Endothelial cell of umbilical vein (primary cell): Measurements from ENCODE around the gene FSD1. TPM values are rescaled to one million over a fixed set of nuclear protein-coding genes. Genes with fewer than 3 reads are reported as not detected.

Experiments used
- BruUV-seq: library from RNA; stranded (reverse); fragments of 400-500 nt; replicated peaks from 2 replicates; lab custom pipeline; 2021; lab: Mats Ljungman, UMichigan
- CTCF ChIA-PET: fragments of 300-600, 350-600 bp; sonication (Branson Sonifier 250); formaldehyde crosslinking; loops from one replicate; lab custom pipeline; 2021; ENCODE audit warnings: antibody characterized with exemption, inconsistent platforms; lab: Charles Lee
- POLR2A ChIA-PET: fragments of 300-600, 350-600 bp; sonication (Branson Sonifier 250); formaldehyde crosslinking; loops from one replicate; lab custom pipeline; 2021; ENCODE audit warnings: antibody characterized with exemption, inconsistent platforms; lab: Charles Lee
- DNase-seq: peaks from one replicate; pipeline ENCODE4 v3.0.0-alpha.2; 2011; ENCODE audit warnings: low read depth, low spot score
- FAIRE-seq: peaks from 2 replicates; lab custom pipeline; 2011; peaks lifted over from hg19 to GRCh38; lab: Jason Lieb, UNC
- H2AFZ ChIP-seq: 2 replicates; pipeline ENCODE4 v1.6.0; 2012; ENCODE audit warnings: low read depth, low read length, control low read depth, inconsistent platforms
- H3K27ac ChIP-seq: 2 replicates; pipeline ENCODE4 v1.5.1; 2011; ENCODE audit warnings: low read depth, mild to moderate bottlenecking, control low read depth, low read length, moderate library complexity; ENCODE audit not compliant: insufficient read depth
- H3K27me3 ChIP-seq, 2 experiments: 2 replicates each; pipeline versions ENCODE4 v1.6.0 to v1.6.1; 2011; ENCODE audit warnings: low read length in 2 of 2, mixed read lengths in 1 of 2; ENCODE audit not compliant: control insufficient read depth in 2 of 2, insufficient read depth in 2 of 2
- H3K36me3 ChIP-seq, 2 experiments: 2 replicates in 1 of 2; 3 replicates in 1 of 2; pipeline ENCODE4 v1.5.1; 2011; ENCODE audit warnings: low read length in 2 of 2, mild to moderate bottlenecking in 1 of 2, moderate library complexity in 1 of 2; ENCODE audit not compliant: control insufficient read depth in 2 of 2, insufficient read depth in 2 of 2; ENCODE audit errors: extremely low read depth in 1 of 2
- H3K4me1 ChIP-seq: 3 replicates; pipeline ENCODE4 v1.5.1; 2011; ENCODE audit warnings: mild to moderate bottlenecking, low read length; ENCODE audit not compliant: control insufficient read depth, insufficient read depth; ENCODE audit errors: extremely low read depth
- H3K4me2 ChIP-seq: 2 replicates; pipeline ENCODE4 v1.6.1; 2011; ENCODE audit warnings: low read length, control low read depth, mixed read lengths; ENCODE audit not compliant: insufficient read depth
- H3K4me3 ChIP-seq, 3 experiments: fragments of 200-600 bp in 1 of 3; sonication (generic), shearing (Covaris generic) in 1 of 3; replicated peaks in 1 of 3; 2 replicates each; pipeline ENCODE4 v1.5.1; 2011 to 2016; ENCODE audit warnings: control low read depth in 3 of 3, low read length in 3 of 3, mild to moderate bottlenecking in 2 of 3, inconsistent platforms in 1 of 3, low read depth in 1 of 3, moderate library complexity in 1 of 3; ENCODE audit not compliant: insufficient read depth in 1 of 3
- H3K79me2 ChIP-seq: 2 replicates; pipeline ENCODE4 v1.6.0; 2012; ENCODE audit warnings: low read length, inconsistent platforms; ENCODE audit not compliant: control insufficient read depth, insufficient read depth
- H3K9ac ChIP-seq: replicated peaks from 2 replicates; pipeline ENCODE3; 2011; ENCODE audit warnings: low read length, control low read depth; ENCODE audit not compliant: insufficient read depth; ENCODE audit errors: extremely low read depth
- H3K9me1 ChIP-seq: replicated peaks from 3 replicates; pipeline ENCODE4 v1.6.0; 2011; ENCODE audit warnings: mild to moderate bottlenecking, low read length; ENCODE audit not compliant: control insufficient read depth, insufficient read depth; ENCODE audit errors: extremely low read depth
- H3K9me3 ChIP-seq: replicated peaks from 2 replicates; pipeline ENCODE4 v1.5.1; 2012; ENCODE audit warnings: low read length, inconsistent platforms; ENCODE audit not compliant: control insufficient read depth, insufficient read depth
- H4K20me1 ChIP-seq: replicated peaks from 2 replicates; pipeline ENCODE3; 2011; ENCODE audit warnings: mild to moderate bottlenecking, low read length; ENCODE audit not compliant: control insufficient read depth, insufficient read depth; ENCODE audit errors: extremely low read depth
- EZH2 ChIP-seq: IDR thresholded peaks from 2 replicates; pipeline ENCODE4 v1.6.1; 2012; ENCODE audit warnings: borderline replicate concordance, low read depth, mild to moderate bottlenecking, moderate library complexity, low read length, inconsistent platforms; ENCODE audit not compliant: severe bottlenecking
- FOS ChIP-seq: IDR thresholded peaks from 2 replicates; pipeline ENCODE4 v1.6.1; 2011; ENCODE audit warnings: mild to moderate bottlenecking, low read length, moderate library complexity, borderline replicate concordance; ENCODE audit not compliant: insufficient read depth
- GATA2 ChIP-seq: IDR thresholded peaks from 2 replicates; pipeline ENCODE4 v1.7.0; 2011; ENCODE audit warnings: low read depth, mild to moderate bottlenecking, moderate library complexity, mixed read lengths, low read length; ENCODE audit not compliant: insufficient read length, insufficient read depth
- JUN ChIP-seq: IDR thresholded peaks from 2 replicates; pipeline ENCODE4 v1.6.1; 2011; ENCODE audit warnings: borderline replicate concordance, low read depth; ENCODE audit not compliant: insufficient read length, insufficient read depth
- MYC ChIP-seq: IDR thresholded peaks from one replicate; pipeline ENCODE4 v1.6.1; 2011; ENCODE audit warnings: mild to moderate bottlenecking, low read depth, low read length
- POLR2A ChIP-seq: IDR thresholded peaks from 2 replicates; pipeline ENCODE4 v1.6.1; 2012; ENCODE audit warnings: low read depth, mild to moderate bottlenecking, control low read depth, low read length
- POLR2AphosphoS5 ChIP-seq: IDR thresholded peaks from 2 replicates; pipeline ENCODE4 v1.6.1; 2012; ENCODE audit warnings: low read depth, mild to moderate bottlenecking, control low read depth, low read length, moderate library complexity; ENCODE audit not compliant: insufficient read depth
- dilution Hi-C: fragments of 300-500 bp; cut with MboI; formaldehyde crosslinking; loops from one replicate; pipeline ENCODE4 v1.15.0; 2019; ENCODE audit warnings: low sequenced_read_pairs; ENCODE audit not compliant: extremely low pct_ligation_motif_present
- intact Hi-C: fragments of 100-400 bp; cut with micrococcal nuclease; formaldehyde crosslinking; loops from one replicate; pipeline ENCODE4 v1.10.0; 2022
- polyA plus RNA-seq, 4 experiments: library from polyadenylated mRNA; depleted of rRNA in 3 of 4; stranded (reverse) in 3 of 4; unstranded in 1 of 4; fragments of >200 nt; gene quantifications; 2 replicates each; pipeline versions ENCODE4 v1.2.1 to v1.2.3, GENCODE V29; 2011 to 2012; ENCODE audit warnings: missing spikeins in 1 of 4
- total RNA-seq: library from RNA; stranded (reverse); gene quantifications from 2 replicates; pipeline ENCODE4 v1.2.3, GENCODE V29; 2021
- TF ChIP-seq, protein P1 (sequence below), 2 donors: IDR thresholded peaks; 1 replicate in 1 of 2; 2 replicates in 1 of 2; pipeline ENCODE4 v1.5.1; 2011; ENCODE audit warnings: low read length in 2 of 2, mild to moderate bottlenecking in 2 of 2, moderate library complexity in 2 of 2, control low read depth in 1 of 2, inconsistent platforms in 1 of 2, low read depth in 1 of 2; ENCODE audit not compliant: insufficient read depth in 1 of 2; ENCODE audit errors: extremely low read depth in 1 of 2
- TF ChIP-seq, protein P2 (sequence below): IDR thresholded peaks from 2 replicates; pipeline ENCODE4 v1.6.1; 2011; ENCODE audit not compliant: insufficient read depth, insufficient read length

The FSD1 gene
- total and polyA plus RNA-seq, 2 donors (not counting 3 experiments of a cell fraction or from before 2014, with no cell fraction given): 25.8 to 55.5 TPM

DNA sequence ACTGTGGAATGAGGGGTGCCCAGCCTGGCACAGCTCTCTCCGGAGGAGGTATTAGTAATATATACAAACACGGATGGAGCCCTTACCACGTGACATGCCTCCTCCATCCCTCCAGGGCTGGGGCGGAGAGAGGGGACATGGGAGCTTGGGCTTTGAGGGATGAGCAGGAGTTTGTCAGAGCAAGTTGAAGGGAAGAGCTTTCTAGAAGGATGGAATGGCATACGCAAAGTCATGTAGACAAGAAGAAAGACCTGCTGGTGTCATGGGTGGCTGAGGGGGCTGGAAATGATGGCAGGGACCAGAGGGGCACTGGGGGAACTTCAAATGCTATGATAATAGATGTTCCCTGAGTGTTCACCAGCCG lies 41.6 kb downstream of the FSD1 start:
- Histone ChIP-seq H3K79me2 (no peaks in the 10 kb centered on the region), H3K9me3 (no peaks in the 10 kb centered on the region), H2AFZ (no peak overlapping the region), H4K20me1 (no peaks in the 10 kb centered on the region), H3K27ac (no peak overlapping the region), H3K4me2 (no peak overlapping the region), H3K27me3 (no peaks in the 10 kb centered on the region), H3K36me3 (peaks cover 2 to 4% of the 10 kb centered on the region in 2 experiments), H3K9me1 (no peaks in the 10 kb centered on the region), H3K9ac (no peak overlapping the region), H3K4me1 (peaks cover 12% of the 10 kb centered on the region), H3K4me3 (no peak overlapping the region)
- intact Hi-C loops: no loop called here
- ChIA-PET POLR2A (no interaction called here), CTCF (interaction anchor here (0.6 to 0.7 kb wide), 2 partner anchors 24 to 154 kb away, joined by 3 read pairs; no protein-coding TSS in a partner anchor)
- DNase-seq (no peak), FAIRE-seq (no peak)
- dilution Hi-C loops: no loop called here
- BruUV-seq: no TSS peak
- TF ChIP-seq MYC (no peak), POLR2AphosphoS5 (no peak), JUN (no peak), GATA2 (no peak), FOS (no peak), EZH2 (no peak), POLR2A (no peak)
- TF ChIP-seq, protein P1, sequence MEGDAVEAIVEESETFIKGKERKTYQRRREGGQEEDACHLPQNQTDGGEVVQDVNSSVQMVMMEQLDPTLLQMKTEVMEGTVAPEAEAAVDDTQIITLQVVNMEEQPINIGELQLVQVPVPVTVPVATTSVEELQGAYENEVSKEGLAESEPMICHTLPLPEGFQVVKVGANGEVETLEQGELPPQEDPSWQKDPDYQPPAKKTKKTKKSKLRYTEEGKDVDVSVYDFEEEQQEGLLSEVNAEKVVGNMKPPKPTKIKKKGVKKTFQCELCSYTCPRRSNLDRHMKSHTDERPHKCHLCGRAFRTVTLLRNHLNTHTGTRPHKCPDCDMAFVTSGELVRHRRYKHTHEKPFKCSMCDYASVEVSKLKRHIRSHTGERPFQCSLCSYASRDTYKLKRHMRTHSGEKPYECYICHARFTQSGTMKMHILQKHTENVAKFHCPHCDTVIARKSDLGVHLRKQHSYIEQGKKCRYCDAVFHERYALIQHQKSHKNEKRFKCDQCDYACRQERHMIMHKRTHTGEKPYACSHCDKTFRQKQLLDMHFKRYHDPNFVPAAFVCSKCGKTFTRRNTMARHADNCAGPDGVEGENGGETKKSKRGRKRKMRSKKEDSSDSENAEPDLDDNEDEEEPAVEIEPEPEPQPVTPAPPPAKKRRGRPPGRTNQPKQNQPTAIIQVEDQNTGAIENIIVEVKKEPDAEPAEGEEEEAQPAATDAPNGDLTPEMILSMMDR (IDR thresholded peaks at IDR 0.05; ENCODE audit: extremely low read depth in 1 of 2, insufficient read depth in 1 of 2, low read depth in 1 of 2, low read length in 2 of 2): no peak
- TF ChIP-seq, protein P2, sequence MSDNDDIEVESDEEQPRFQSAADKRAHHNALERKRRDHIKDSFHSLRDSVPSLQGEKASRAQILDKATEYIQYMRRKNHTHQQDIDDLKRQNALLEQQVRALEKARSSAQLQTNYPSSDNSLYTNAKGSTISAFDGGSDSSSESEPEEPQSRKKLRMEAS: no peak
